ENCODE data around the gene MRPL58. TPM values are rescaled to one million over a fixed set of nuclear protein-coding genes. Genes with fewer than 3 reads are reported as not detected.

MRPL58 gene
- total and polyA plus RNA-seq, 2 donors (not counting 1 experiment from before 2014, with no cell fraction given), result 20.8 to 21.6 TPM

DNA sequence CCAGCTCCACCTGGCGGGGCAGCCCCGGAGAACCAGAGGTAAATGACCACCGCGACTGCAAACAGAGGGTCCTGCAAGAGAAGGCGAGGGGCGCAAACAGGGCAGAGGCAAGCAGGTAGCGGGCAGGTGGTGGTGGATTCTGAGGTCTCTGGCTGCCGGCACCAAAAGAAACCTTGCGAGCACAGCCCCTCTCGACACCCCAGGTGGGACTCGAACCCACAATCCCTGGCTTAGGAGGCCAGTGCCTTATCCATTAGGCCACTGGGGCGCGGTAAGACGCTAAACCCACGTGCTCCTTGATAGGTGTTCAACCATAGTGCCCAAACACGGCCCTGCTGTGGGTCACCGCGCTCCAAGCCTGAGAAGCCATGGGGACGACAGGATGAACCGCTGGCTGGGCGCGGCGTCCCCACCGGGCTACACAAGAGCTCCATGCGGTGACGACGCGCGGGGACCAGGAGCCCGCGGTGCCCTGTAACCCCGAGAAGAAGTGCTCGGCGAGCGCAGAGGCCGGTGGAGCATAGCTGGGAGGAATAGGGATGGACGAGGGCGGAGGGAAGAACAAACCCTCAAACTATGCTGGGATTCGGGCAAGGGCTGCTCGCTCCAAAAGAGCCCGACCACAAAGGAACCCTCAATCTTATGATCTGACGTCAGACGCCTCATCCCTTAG lies 21.9 kb downstream of the MRPL58 start:
- peaks cover 15 to 34% of the 10 kb centered on the region in 2 donors for H3K4me1 ChIP-seq (ENCODE audit: control insufficient read depth in 2 of 2, insufficient read depth in 2 of 2, low read length in 2 of 2)
- H3K27ac Mint-ChIP-seq, result peak overlapping the region; percentile 97
- H3K27ac ChIP-seq (ENCODE audit: low read length in 2 of 2), result peak overlapping the region in 1 of 2 donors; percentile 69
- no peaks in the 10 kb centered on the region for H3K79me2 ChIP-seq (ENCODE audit: control insufficient read depth, insufficient read depth, low read length)
- peak overlapping the region; percentile 59 to 81 (median 71) for H3K4me3 ChIP-seq (ENCODE audit: control extremely low read depth in 1 of 5, extremely low read depth in 1 of 5, insufficient read depth in 1 of 5, low read depth in 2 of 5, low read length in 4 of 5)
- ATAC-seq (ENCODE audit: low read depth), result peak; percentile 70
- TF ChIP-seq, protein P1, sequence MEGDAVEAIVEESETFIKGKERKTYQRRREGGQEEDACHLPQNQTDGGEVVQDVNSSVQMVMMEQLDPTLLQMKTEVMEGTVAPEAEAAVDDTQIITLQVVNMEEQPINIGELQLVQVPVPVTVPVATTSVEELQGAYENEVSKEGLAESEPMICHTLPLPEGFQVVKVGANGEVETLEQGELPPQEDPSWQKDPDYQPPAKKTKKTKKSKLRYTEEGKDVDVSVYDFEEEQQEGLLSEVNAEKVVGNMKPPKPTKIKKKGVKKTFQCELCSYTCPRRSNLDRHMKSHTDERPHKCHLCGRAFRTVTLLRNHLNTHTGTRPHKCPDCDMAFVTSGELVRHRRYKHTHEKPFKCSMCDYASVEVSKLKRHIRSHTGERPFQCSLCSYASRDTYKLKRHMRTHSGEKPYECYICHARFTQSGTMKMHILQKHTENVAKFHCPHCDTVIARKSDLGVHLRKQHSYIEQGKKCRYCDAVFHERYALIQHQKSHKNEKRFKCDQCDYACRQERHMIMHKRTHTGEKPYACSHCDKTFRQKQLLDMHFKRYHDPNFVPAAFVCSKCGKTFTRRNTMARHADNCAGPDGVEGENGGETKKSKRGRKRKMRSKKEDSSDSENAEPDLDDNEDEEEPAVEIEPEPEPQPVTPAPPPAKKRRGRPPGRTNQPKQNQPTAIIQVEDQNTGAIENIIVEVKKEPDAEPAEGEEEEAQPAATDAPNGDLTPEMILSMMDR (IDR thresholded peaks at IDR 0.05), result no peak
- TF ChIP-seq EZH2 (IDR thresholded peaks at IDR 0.05; ENCODE audit: borderline replicate concordance, insufficient read depth, low read depth, low read length, poor library complexity, severe bottlenecking), result no peak
- H3K9ac ChIP-seq (ENCODE audit: low read length), result peak overlapping the region; percentile 75
- peak overlapping the region; percentile 99 for H3K4me3 Mint-ChIP-seq
- peak; percentile 87 for DNase-seq
- peak overlapping the region; percentile 85 for H3K4me2 ChIP-seq (replicated peaks; ENCODE audit: low read depth, low read length, poor library complexity, severe bottlenecking)
- no peaks in the 10 kb centered on the region for H4K20me1 ChIP-seq (ENCODE audit: control insufficient read depth, insufficient read depth, low read length, poor library complexity, severe bottlenecking)
- H2AFZ ChIP-seq (ENCODE audit: insufficient read depth, low read depth, low read length, poor library complexity, severe bottlenecking), result peak overlapping the region; percentile 72
- peaks cover 3 to 6% of the 10 kb centered on the region in 2 experiments for H3K36me3 ChIP-seq (replicated peaks in 1 of 2; ENCODE audit: control extremely low read depth in 1 of 2, control insufficient read depth in 1 of 2, extremely low read depth in 1 of 2, insufficient read depth in 2 of 2, low read length in 1 of 2)
- peaks cover 2% of the 10 kb centered on the region for H3K9me3 Mint-ChIP-seq (ENCODE audit: insufficient read depth)
- no peaks in the 10 kb centered on the region for H3K27me3 Mint-ChIP-seq
- WGBS (ENCODE audit: insufficient coverage), result under 1% methylated on average over 43 of the region's 43 CpGs
- CTCF ChIA-PET, result interaction anchor here (1.0 to 1.9 kb wide), 4 partner anchors 22 to 96 kb away, joined by 3 to 10 read pairs (median 6); partner anchors contain the start of gene MRPL58
- intact Hi-C loops (cut with micrococcal nuclease), result loop anchor here (1.0 kb wide), 2 partner anchors 12 to 22 kb away; partner anchors contain the start of genes ATP5PD and MRPL58
- H3K4me1 Mint-ChIP-seq, result peaks cover 34% of the 10 kb centered on the region
- H3K9me3 ChIP-seq (ENCODE audit: control extremely low read depth in 1 of 3, control insufficient read depth in 2 of 3, insufficient read depth in 1 of 3, low read length in 2 of 3), result peaks cover 0 to 4% (median 0%) of the 10 kb centered on the region in 3 donors
- POLR2A ChIA-PET, result interaction anchor here (0.7 to 1.6 kb wide), 6 partner anchors 12 to 285 kb away, joined by 3 to 6 read pairs (median 4); partner anchors contain the start of genes MRPL58 and SLC25A19
- no peaks in the 10 kb centered on the region for H3K27me3 ChIP-seq (replicated peaks in 1 of 4; ENCODE audit: control extremely low read depth in 1 of 4, control insufficient read depth in 3 of 4, insufficient read depth in 4 of 4, low read length in 3 of 4)

All from B cell (primary cell).